ENCODE data around the gene SLC25A19. TPM values are rescaled to one million over a fixed set of nuclear protein-coding genes. Genes with fewer than 3 reads are reported as not detected.

The SLC25A19 gene
- total RNA-seq, 3 donors from 2014 or later (not counting 1 experiment from before 2014, with no cell fraction given): 12.1 to 17.7 (median 14.8) TPM

- intact Hi-C loops (cut with micrococcal nuclease): no loop called here
- no peaks in the 10 kb centered on the region for H3K36me3 Mint-ChIP-seq
Measured at GRCh38 chr17:75239778-75240393, 49.3 kb downstream of the SLC25A19 start.

GRCh38 chr17:75239214-75239613, 50.0 kb downstream of the SLC25A19 start:
- ATAC-seq (no peak), DNase-seq (no peak)
- no peaks in the 10 kb centered on the region for H3K36me3 Mint-ChIP-seq
- Histone ChIP-seq H3K4me1 (ENCODE audit: control insufficient read depth, insufficient read depth, low read length) (peaks cover 36% of the 10 kb centered on the region), H3K36me3 (ENCODE audit: control insufficient read depth, insufficient read depth, low read length) (peaks cover 91% of the 10 kb centered on the region), H3K27me3 (ENCODE audit: control insufficient read depth, insufficient read depth, low read length) (no peaks in the 10 kb centered on the region), H3K9me3 (ENCODE audit: control insufficient read depth, insufficient read depth, low read length) (no peaks in the 10 kb centered on the region), H3K27ac (ENCODE audit: low read length) (no peak overlapping the region), H3K4me3 (ENCODE audit: low read length) (no peak overlapping the region)
- H3K9me3 Mint-ChIP-seq: no peaks in the 10 kb centered on the region
- H3K4me1 Mint-ChIP-seq: peaks cover 5 to 12% of the 10 kb centered on the region in 2 donors
- peak overlapping the region; percentile 77 to 78 for H3K27ac Mint-ChIP-seq
- H3K4me3 Mint-ChIP-seq: no peak overlapping the region
- 95% methylated on average over 12 of the region's 12 CpGs for WGBS (ENCODE audit: insufficient coverage)
- TF ChIP-seq CTCF (IDR thresholded peaks at IDR 0.05): no peak
- H3K27me3 Mint-ChIP-seq (ENCODE audit: low read depth in 2 of 2): no peaks in the 10 kb centered on the region
- intact Hi-C loops (cut with micrococcal nuclease): no loop called here

More at GRCh38 chr17:75239778-75240393, 49.3 kb downstream of the SLC25A19 start:
- no peak overlapping the region for H3K4me3 Mint-ChIP-seq
- peaks cover 91% of the 10 kb centered on the region for H3K36me3 ChIP-seq (ENCODE audit: control insufficient read depth, insufficient read depth, low read length)
- no peak overlapping the region for H3K27ac ChIP-seq (ENCODE audit: low read length)
- H3K9me3 ChIP-seq (ENCODE audit: control insufficient read depth, insufficient read depth, low read length): no peaks in the 10 kb centered on the region
- ATAC-seq (no peak), DNase-seq (no peak)
- H3K4me3 ChIP-seq (ENCODE audit: low read length): no peak overlapping the region
- H3K27ac Mint-ChIP-seq: peak overlapping the region in 1 of 2 donors; percentile 54
- 96% methylated on average over 23 of the region's 23 CpGs for WGBS (ENCODE audit: insufficient coverage)
- no peaks in the 10 kb centered on the region for H3K9me3 Mint-ChIP-seq
- no peak for TF ChIP-seq CTCF (IDR thresholded peaks at IDR 0.05)
- peaks cover 43% of the 10 kb centered on the region for H3K4me1 ChIP-seq (ENCODE audit: control insufficient read depth, insufficient read depth, low read length)
- H3K4me1 Mint-ChIP-seq: peaks cover 9 to 12% of the 10 kb centered on the region in 2 donors
- H3K27me3 Mint-ChIP-seq (ENCODE audit: low read depth in 2 of 2): no peaks in the 10 kb centered on the region
- H3K27me3 ChIP-seq (ENCODE audit: control insufficient read depth, insufficient read depth, low read length): no peaks in the 10 kb centered on the region

- H3K4me1 Mint-ChIP-seq: peaks cover 5 to 12% of the 10 kb centered on the region in 2 donors
- no peak overlapping the region for H3K27ac ChIP-seq (ENCODE audit: low read length)
- peaks cover 31% of the 10 kb centered on the region for H3K4me1 ChIP-seq (ENCODE audit: control insufficient read depth, insufficient read depth, low read length)
Measured at GRCh38 chr17:75238684-75239191, 50.5 kb downstream of the SLC25A19 start.

More at GRCh38 chr17:75238684-75239191, 50.5 kb downstream of the SLC25A19 start:
- H3K9me3 Mint-ChIP-seq: no peaks in the 10 kb centered on the region
- no peaks in the 10 kb centered on the region for H3K27me3 Mint-ChIP-seq (ENCODE audit: low read depth in 2 of 2)
- Histone ChIP-seq H3K9me3 (ENCODE audit: control insufficient read depth, insufficient read depth, low read length) (no peaks in the 10 kb centered on the region), H3K27me3 (ENCODE audit: control insufficient read depth, insufficient read depth, low read length) (no peaks in the 10 kb centered on the region), H3K4me3 (ENCODE audit: low read length) (no peak overlapping the region), H3K36me3 (ENCODE audit: control insufficient read depth, insufficient read depth, low read length) (peaks cover 87% of the 10 kb centered on the region)
- TF ChIP-seq CTCF (IDR thresholded peaks at IDR 0.05): peak; percentile 70
- DNase-seq (peak; percentile 55 to 83), ATAC-seq (peak; percentile 76 to 91 (median 81))
- WGBS (ENCODE audit: insufficient coverage): 66% methylated on average over 13 of the region's 13 CpGs
- H3K27ac Mint-ChIP-seq: peak overlapping the region; percentile 77 to 78
- no peaks in the 10 kb centered on the region for H3K36me3 Mint-ChIP-seq
- peak overlapping the region; percentile 22 for H3K4me3 Mint-ChIP-seq
- intact Hi-C loops (cut with micrococcal nuclease): loop anchor here (1.0 kb wide), 1 partner anchor 124 kb away; no protein-coding TSS in a partner anchor

Data from natural killer cell (primary cell).